SK-N-MC (cell line): ENCODE results near the gene SCMH1.

Experiments used
- EZH2 ChIP-seq: fragments of 200-600 bp; sonication (generic); IDR thresholded peaks from one replicate; pipeline ENCODE4 v1.6.1; 2017; ENCODE audit warnings: antibody characterized with exemption
- FOXP2 ChIP-seq: optimal IDR thresholded peaks from 2 replicates; pipeline ENCODE3; 2011; ENCODE audit warnings: mild to moderate bottlenecking, moderate library complexity; ENCODE audit not compliant: insufficient read depth; ENCODE audit errors: extremely low read length, control extremely low read depth
- POLR2AphosphoS5 ChIP-seq: IDR thresholded peaks from 2 replicates; pipeline ENCODE4 v1.6.1; 2012; ENCODE audit warnings: mild to moderate bottlenecking, low read depth, low read length, borderline replicate concordance

DNA sequence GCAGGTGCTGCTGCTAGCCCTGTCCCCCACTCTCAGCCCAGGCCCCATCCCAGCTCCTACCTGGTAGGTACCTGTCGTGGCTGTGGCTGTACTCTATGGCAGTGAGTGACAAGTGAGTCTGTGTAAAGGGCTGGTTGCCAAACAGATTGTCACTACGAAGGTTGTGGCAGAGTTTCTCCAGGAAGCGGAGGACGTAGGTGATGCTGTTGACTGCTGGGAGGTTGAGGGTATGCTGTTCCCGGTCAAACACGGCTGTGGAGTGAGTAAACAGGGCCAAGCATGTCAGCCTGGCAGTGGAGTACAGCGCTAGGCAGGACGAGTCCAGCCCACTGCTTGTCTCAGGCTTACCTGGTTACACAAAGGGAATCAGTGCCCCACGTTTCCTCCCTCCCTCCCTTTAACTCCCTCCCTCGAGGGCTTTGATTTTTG lies 195.7 kb downstream of the SCMH1 start:
- TF ChIP-seq POLR2AphosphoS5: no peak
- no peak for TF ChIP-seq EZH2
- no peak for TF ChIP-seq FOXP2
